Stimulated activated CD8-positive, alpha-beta memory T cell treated with anti-CD3 and anti-CD28 coated beads, Interleukin-7, amount 100 ng/mL, for 24 hours (primary cell): Measurements from ENCODE around the gene KIF17.

Experiments
- DNase-seq: peaks from one replicate; pipeline ENCODE4 v3.0.0-alpha.2; 2020; ENCODE audit warnings: low read depth

The KIF17 gene

DNA sequence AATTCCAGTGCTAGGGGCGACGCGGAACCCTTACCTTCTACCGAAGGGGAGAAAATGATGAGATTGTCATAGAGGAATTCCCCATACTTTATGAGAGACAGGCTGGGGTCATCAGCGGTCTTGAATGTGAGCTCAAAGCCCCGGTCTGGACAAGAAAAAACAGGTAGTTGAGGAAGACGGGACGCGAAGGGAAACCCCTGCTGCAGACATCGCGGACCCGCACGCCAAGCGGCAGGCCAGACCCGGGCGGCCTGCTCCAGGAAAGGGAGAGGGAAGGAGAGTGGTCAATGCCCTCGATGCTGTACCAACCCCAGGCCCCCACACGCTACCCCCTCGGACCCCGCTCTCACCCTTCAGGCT lies 57.0 kb downstream of the KIF17 start:
- DNase-seq: no peak

DNA sequence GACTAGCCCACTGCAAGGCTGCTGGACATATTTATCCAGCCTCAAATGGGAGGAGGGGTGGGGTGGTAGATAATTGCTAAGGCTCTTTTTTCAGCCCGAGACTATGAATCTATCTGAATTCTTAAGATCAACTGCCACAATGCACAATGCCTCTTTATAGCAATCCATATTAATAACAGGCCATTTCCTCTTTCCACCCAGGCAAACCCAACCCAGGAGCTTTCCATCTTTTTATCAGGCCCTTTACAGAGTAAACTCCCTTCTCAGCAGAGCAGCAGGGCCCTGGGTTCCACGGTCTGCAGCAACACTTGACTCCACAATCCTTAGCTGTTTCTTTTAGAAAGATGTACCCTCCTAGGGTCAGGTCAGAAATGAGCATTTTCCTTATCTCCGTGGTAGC lies 57.4 kb downstream of the KIF17 start:
- DNase-seq: no peak

- no peak for DNase-seq
These were observed 59.5 kb downstream of the KIF17 start for GRCh38 chr1:20658166-20658915.

- DNase-seq: no peak
These were observed 60.8 kb downstream of the KIF17 start for GRCh38 chr1:20657024-20657423.

GRCh38 chr1:20654104-20654690 lies 63.6 kb downstream of the KIF17 start:
- DNase-seq: no peak

DNA sequence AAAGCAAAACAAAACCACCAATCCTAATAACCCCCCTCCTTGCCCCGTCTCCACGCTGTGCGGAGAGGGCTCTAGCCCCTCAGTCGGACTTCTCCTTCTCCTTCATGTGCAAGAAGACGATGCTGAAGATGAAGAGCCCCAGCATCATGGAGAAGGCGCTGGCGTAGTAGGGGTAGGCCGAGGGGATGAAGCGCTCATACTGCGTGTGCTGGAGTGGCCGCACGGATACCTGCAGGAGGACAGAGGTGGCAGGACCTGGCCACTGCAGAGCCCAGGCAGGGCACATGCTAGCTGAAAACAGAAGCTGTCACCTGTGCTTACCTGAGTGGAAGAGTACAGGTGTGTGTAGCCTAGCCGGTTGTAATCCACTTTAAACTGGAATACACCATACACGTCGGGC lies 65.5 kb downstream of the KIF17 start:
- no peak for DNase-seq

DNA sequence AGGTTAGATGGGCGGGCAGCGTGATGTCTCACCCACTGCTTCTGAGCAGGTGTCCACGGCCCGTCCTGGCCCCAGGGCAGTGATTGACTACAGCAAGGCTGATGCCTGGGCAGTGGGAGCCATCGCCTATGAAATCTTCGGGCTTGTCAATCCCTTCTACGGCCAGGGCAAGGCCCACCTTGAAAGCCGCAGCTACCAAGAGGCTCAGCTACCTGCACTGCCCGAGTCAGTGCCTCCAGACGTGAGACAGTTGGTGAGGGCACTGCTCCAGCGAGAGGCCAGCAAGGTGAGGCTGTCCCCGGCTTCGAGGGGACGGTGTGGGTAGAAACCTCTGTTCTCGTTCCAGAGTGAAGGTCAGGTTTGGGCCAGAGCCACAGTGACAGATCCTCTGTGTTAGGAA lies 68.9 kb downstream of the KIF17 start:
- no peak for DNase-seq

- no peak for DNase-seq
These were observed 69.4 kb downstream of the KIF17 start for GRCh38 chr1:20648438-20648837.

DNA sequence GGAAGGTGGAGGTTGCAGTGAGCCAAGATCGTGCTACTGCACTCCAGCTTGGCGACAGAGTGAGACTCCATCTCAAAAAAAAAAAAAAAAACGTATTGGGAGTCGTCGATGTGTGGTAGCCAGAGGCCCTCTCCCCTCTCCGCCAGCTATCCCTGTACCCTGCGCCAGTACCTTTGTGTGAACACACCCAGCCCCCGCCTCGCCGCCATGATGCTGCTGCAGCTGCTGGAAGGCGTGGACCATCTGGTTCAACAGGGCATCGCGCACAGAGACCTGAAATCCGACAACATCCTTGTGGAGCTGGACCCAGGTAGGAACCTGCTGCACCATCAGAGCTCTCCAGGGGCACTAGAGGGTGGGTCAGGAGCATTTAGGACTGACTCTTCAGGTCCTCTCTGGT lies 72.4 kb downstream of the KIF17 start:
- DNase-seq: no peak

DNA sequence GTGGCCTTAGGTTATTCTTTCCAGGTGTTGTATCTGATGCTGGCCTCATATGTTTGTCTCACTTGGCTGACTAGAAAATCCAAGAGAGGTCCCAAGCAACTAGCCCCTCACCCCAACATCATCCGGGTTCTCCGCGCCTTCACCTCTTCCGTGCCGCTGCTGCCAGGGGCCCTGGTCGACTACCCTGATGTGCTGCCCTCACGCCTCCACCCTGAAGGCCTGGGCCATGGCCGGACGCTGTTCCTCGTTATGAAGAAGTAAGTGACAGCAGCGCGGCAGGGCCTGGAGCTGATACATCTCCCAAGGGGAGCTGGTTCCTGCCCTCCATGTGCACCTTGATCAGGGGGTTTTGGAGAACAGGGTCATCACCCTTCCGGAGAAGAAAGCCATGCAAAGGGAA lies 73.4 kb downstream of the KIF17 start:
- DNase-seq: no peak

DNA sequence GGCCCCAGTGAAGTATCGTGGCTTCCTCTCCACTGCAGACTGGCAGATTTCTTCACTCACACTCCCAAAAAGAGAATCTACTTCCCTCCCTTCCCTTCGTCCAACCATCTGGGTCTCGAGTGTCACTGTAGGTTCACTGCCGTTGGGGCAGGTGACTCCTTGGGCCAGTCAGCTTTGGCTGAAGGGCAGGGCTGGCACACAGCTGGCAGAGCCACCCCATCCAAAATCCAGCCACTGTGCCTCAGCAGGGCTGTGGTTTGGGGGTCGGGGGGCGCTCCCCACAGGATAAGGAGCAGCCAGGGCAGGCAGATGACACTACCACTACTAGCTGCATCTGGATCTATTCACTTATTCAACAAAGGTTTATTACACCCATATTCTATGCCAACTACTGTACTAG lies 74.7 kb downstream of the KIF17 start:
- DNase-seq: no peak

DNA sequence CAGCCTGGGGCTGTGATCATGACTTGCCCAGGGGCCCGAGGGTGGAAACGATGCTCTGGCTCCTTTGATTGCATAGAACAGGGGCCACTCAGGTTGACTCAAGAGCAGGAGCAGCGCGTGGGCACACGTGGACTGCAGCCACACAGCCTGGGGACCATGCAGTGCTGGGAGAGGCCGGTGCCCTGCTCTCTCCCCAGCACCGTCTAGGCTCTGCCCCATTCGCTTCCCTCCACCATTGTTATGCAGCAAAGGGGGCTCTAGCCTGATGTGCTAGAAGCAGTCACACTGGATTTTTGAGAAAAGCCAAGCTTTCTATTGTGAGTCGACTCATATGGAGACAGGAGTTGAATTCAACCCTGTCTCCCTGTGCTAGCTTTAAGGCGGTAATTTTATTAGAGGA lies 75.8 kb downstream of the KIF17 start:
- no peak for DNase-seq

DNA sequence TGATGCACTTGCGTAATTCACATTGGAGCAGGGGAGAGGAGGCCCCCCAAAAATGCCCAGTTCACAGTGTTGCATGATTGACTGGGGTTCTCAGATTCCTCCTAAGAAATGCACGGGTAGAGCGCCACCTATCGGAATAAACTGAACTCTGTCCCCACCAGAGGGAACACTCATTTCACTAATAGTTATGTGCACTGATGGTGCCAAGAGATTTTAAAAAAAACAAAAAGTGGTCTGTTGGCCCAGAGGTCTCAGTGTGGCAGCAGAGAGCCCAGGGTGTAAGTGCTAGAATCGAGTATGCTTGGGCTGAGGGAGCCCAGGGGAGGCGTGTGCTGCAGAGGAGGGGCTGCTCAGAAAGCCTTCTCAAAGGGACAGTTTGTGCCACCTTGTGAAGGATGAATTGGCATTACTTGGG lies 77.6 kb downstream of the KIF17 start:
- peak; percentile 31 for DNase-seq

DNA sequence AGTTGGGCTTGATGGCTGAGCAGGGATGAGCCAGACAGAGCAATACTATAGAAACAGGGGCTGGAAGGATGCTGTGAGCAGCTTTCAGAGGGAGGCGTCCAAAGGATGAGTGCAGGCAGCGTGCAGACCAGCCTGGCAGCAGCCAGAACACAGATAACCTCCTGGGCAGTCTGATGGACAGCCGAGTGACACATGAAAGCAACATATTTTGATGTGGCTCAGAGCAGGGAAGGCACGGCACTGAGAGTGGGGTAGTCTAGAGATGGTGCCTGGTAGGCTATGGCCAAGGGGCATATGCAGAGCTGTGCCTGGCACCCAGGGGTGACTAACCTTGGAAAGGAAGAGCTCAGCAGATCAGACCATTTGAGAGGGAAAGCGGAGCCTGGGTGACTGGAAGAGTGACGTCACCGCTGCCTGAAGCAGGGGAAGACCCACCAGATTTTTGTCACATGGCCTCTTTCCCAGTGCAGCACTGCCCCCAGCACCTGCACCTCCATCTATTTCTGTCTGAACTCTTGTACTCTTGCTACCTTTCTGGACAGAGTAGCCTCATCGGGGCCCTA lies 80.9 kb downstream of the KIF17 start:
- DNase-seq: no peak

GRCh38 chr1:20634594-20635084 lies 83.2 kb downstream of the KIF17 start:
- DNase-seq: no peak

DNA sequence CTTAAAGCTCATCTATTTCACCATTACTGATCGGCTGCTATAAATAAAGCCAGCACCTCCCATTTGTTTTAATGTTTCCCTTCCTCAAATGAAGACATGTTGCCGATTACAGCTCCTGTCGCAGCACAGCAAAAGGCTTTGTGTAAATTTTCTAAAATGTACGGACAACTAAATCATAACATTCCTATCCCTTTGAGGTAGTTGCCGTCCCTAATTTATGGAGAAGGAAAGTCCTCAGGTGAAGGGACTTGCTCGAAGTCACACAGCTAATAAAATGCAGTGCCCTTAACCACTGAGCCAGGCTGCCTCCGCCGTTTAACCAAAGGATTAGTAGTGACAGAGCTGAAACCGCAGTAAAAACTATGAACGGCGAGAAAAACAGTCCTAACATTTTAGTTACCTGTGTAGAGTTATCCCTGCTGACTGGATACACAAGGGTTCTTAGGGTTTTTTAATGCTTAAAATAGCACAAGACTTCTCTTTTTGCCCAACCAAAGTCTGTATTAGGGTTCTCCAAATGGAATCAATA lies 83.7 kb downstream of the KIF17 start:
- DNase-seq: no peak

DNA sequence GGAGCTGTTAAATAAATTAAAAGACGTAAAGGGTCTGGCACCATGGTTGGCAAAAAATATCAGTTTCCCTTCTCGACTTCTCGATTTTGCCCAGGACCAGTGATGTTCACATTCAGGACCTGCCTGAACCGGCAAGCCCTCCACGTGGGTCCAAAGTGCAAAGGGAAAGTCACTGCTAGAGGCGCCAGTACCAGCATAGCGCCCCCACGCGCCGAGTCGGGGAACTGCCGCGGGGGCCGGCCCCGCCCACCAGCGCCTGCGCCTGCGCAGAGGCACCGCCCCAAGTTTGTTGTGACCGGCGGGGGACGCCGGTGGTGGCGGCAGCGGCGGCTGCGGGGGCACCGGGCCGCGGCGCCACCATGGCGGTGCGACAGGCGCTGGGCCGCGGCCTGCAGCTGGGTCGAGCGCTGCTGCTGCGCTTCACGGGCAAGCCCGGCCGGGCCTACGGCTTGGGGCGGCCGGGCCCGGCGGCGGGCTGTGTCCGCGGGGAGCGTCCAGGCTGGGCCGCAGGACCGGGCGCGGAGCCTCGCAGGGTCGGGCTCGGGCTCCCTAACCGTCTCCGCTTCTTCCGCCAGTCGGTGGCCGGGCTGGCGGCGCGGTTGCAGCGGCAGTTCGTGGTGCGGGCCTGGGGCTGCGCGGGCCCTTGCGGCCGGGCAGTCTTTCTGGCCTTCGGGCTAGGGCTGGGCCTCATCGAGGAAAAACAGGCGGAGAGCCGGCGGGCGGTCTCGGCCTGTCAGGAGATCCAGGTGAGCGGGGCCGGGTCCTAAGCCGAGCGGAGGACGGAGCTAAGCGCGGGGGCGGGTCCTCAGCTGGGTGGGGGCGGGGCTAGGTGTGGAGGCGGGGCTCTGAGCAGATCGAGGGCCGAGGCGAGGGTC lies 84.4 kb downstream of the KIF17 start, which contains the start of gene PINK1:
TSS of gene PINK1 (plus strand) at position 269 of the 875 bp plus-strand sequence. CDS start at position 360, 91 bp downstream.
- peak; percentile 71 for DNase-seq

- no peak for DNase-seq
These were observed 85.4 kb downstream of the KIF17 start for GRCh38 chr1:20632386-20632785.

DNA sequence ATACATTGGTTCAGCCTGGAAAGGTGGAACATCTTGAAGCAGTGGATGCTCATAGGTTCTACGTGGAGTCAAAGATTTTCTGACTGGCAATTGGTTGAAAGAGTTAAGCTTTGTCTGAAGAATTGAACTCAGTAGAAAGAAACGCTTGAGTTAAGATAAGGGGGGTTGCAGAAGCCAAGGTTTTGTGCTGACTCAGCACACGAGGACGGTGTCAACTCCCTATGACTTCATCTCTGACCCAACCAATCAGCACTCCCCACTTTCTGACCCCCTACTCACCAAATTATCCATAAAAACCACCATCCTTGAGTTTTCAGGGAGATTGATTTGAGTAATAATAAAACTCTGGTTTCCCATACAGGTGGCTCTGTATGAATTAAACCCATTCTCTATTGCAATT lies 87.1 kb downstream of the KIF17 start:
- DNase-seq: no peak

DNA sequence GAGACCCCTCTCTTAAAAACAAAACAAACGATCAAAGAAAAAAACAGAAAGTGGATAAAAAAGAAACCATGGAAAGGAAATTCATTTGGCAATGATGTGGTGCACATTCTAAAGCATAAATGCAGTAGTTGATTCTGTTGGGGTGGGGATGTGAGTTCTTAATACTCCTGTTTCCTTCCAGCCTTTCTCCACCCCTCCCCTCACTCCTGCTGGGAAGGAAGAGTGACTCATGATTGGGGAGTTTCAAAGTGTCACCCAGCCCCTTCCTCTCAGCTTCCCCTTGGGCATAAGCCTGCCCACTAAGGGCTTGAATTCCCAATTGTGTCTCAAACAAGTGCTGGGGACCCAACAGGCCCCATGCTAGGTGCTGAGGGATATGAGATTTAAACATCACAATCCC lies 91.3 kb downstream of the KIF17 start:
- DNase-seq: no peak

DNA sequence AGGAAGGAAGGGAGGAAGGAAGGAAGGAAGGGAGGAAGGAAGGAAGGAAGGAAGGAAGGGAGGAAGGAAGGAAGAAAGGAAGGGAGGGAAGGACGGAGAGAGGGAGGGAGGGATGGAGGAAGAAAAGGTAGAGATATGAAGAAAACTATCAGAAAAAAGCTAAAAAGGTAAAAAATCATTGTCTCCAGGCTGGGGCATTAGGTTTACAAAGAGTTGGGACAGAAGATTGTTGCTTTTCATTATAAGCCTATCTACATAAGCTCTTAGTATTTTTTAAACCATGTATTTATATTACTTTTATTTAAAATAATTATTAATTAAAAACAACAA lies 91.7 kb downstream of the KIF17 start:
- DNase-seq: no peak
